Lung (tissue), 12 donors: ENCODE results near the gene CEP20. TPM values are rescaled to one million over a fixed set of nuclear protein-coding genes. Genes with fewer than 3 reads are reported as not detected.

ENCODE experiments used
- ATAC-seq: fragments of 200-7000 bp; cut with Tn5 transposase; one replicate; pipeline ENCODE4 v1.9.1; 2020; ENCODE audit warnings: moderate number of reproducible peaks; ENCODE audit not compliant: insufficient read depth, low FRiP score
- DNase-seq, 3 donors: peaks; one replicate each; pipeline ENCODE4 v3.0.0-alpha.2; 2013 to 2017
- H3K27ac ChIP-seq, 2 donors: one replicate each; pipeline ENCODE4 v1.5.1; 2013; ENCODE audit warnings: mild to moderate bottlenecking in 2 of 2, moderate library complexity in 2 of 2, control low read depth in 1 of 2, inconsistent platforms in 1 of 2, low read depth in 1 of 2, low read length in 1 of 2
- H3K27me3 ChIP-seq, 3 donors: one replicate each; pipeline ENCODE4 v1.5.1; 2013; ENCODE audit warnings: low read length in 2 of 3; ENCODE audit not compliant: control insufficient read depth in 3 of 3, insufficient read depth in 3 of 3
- H3K36me3 ChIP-seq, 4 donors: one replicate each; pipeline ENCODE4 v1.5.1; 2013; ENCODE audit warnings: low read length in 4 of 4, mild to moderate bottlenecking in 1 of 4, moderate library complexity in 1 of 4; ENCODE audit not compliant: control insufficient read depth in 4 of 4, insufficient read depth in 4 of 4
- H3K4me1 ChIP-seq, 5 donors: one replicate each; pipeline ENCODE4 v1.5.1; 2013; ENCODE audit warnings: low read length in 5 of 5, mild to moderate bottlenecking in 2 of 5, moderate library complexity in 1 of 5; ENCODE audit not compliant: control insufficient read depth in 5 of 5, insufficient read depth in 5 of 5
- H3K4me3 ChIP-seq: one replicate; pipeline ENCODE4 v1.5.1; 2013; ENCODE audit warnings: mild to moderate bottlenecking, control low read depth, moderate library complexity
- H3K9ac ChIP-seq, 2 donors: one replicate each; pipeline ENCODE4 v1.5.1; 2013; ENCODE audit warnings: low read length in 2 of 2, control low read depth in 1 of 2; ENCODE audit not compliant: insufficient read depth in 1 of 2
- H3K9me3 ChIP-seq, 4 donors: one replicate each; pipeline ENCODE4 v1.5.1; 2013; ENCODE audit warnings: low read length in 3 of 4, mild to moderate bottlenecking in 1 of 4, moderate library complexity in 1 of 4; ENCODE audit not compliant: control insufficient read depth in 4 of 4, insufficient read depth in 3 of 4
- CTCF ChIP-seq: IDR thresholded peaks from 2 replicates; pipeline ENCODE4 v1.5.1; 2012; ENCODE audit warnings: mild to moderate bottlenecking; ENCODE audit errors: control extremely low read depth, extremely low read depth
- WGBS, 2 donors: extraction: QIAGEN DNeasy Blood & Tissue Kit; methylation state at CpG; one replicate each; pipeline ENCODE4 v1.1.7; 2013; 5-methylcytosine and 5-hydroxymethylcytosine counted together
- polyA plus RNA-seq, 2 donors: library from polyadenylated mRNA; stranded (reverse); fragments of 200-250 nt; gene quantifications; one replicate each; pipeline ENCODE4 v1.2.1, GENCODE V29; 2013
- total RNA-seq, 2 donors: library from RNA; depleted of rRNA in 1 of 2; stranded (reverse); fragments of >200 nt in 1 of 2; gene quantifications; one replicate each; pipeline ENCODE4 v1.2.1, GENCODE V29; 2014 to 2021
- donor health status: control.
- donor health status: control.
- donor health status: Bipolar disorder and iron deficiency.
- donor health status: healthy.
- donor health status: DM: yes; HTN: yes; CAD: no.

The CEP20 gene
- total and polyA plus RNA-seq, 4 donors = 19.0 to 38.5 (median 23.8) TPM

- Histone ChIP-seq H3K27ac (peak overlapping the region in 1 of 2 donors; percentile 48), H3K4me1 (peaks cover 0 to 2% (median 0%) of the 10 kb centered on the region in 5 donors), H3K27me3 (no peaks in the 10 kb centered on the region), H3K36me3 (peaks cover 14 to 27% (median 17%) of the 10 kb centered on the region in 4 donors), H3K4me3 (no peak overlapping the region), H3K9me3 (no peaks in the 10 kb centered on the region), H3K9ac (no peak overlapping the region)
- peak; percentile 29 for TF ChIP-seq CTCF
- peak; percentile 40 to 74 (median 72) for DNase-seq
- WGBS, 2 donors = 43 to 47% methylated on average over 7 of the region's 7 CpGs
- peak; percentile 47 for ATAC-seq
Measured at GRCh38 chr16:15874745-15875314, 13.6 kb downstream of the CEP20 start.

GRCh38 chr16:15873737-15874136, 14.7 kb downstream of the CEP20 start:
- H3K27me3 ChIP-seq = no peaks in the 10 kb centered on the region
- no peak overlapping the region for H3K4me3 ChIP-seq
- H3K9me3 ChIP-seq = no peaks in the 10 kb centered on the region
- 97 to 98% methylated on average over 1 of the region's 1 CpG for WGBS, 2 donors
- peaks cover 15 to 27% (median 20%) of the 10 kb centered on the region in 4 donors for H3K36me3 ChIP-seq
- H3K9ac ChIP-seq = no peak overlapping the region
- no peak for ATAC-seq
- DNase-seq = no peak
- TF ChIP-seq CTCF = no peak
- no peaks in the 10 kb centered on the region for H3K4me1 ChIP-seq
- no peak overlapping the region for H3K27ac ChIP-seq

- no peak for ATAC-seq
- H3K36me3 ChIP-seq = peaks cover 12 to 24% (median 19%) of the 10 kb centered on the region in 4 donors
- H3K4me3 ChIP-seq = no peak overlapping the region
- no peak for TF ChIP-seq CTCF
- no peaks in the 10 kb centered on the region for H3K4me1 ChIP-seq
- WGBS, 2 donors = 94 to 97% methylated on average over 2 of the region's 2 CpGs
- H3K27me3 ChIP-seq = no peaks in the 10 kb centered on the region
- no peaks in the 10 kb centered on the region for H3K9me3 ChIP-seq
- H3K27ac ChIP-seq = no peak overlapping the region
- H3K9ac ChIP-seq = no peak overlapping the region
- DNase-seq = no peak
Measured at GRCh38 chr16:15873301-15873700, 15.1 kb downstream of the CEP20 start.

GRCh38 chr16:15870011-15870410, 18.4 kb downstream of the CEP20 start:
- Histone ChIP-seq H3K27ac (no peak overlapping the region), H3K27me3 (no peaks in the 10 kb centered on the region)

More at GRCh38 chr16:15870011-15870410, 18.4 kb downstream of the CEP20 start:
- TF ChIP-seq CTCF = no peak
- 57 to 86% methylated on average over 5 of the region's 5 CpGs for WGBS, 2 donors
- no peak overlapping the region for H3K9ac ChIP-seq
- peaks cover 7 to 30% (median 16%) of the 10 kb centered on the region in 4 donors for H3K36me3 ChIP-seq
- no peak overlapping the region for H3K4me3 ChIP-seq
- DNase-seq (no peak), ATAC-seq (no peak)
- no peaks in the 10 kb centered on the region for H3K9me3 ChIP-seq
- H3K4me1 ChIP-seq = peaks cover 0 to 17% (median 4%) of the 10 kb centered on the region in 5 donors
